Islet of Langerhans (tissue), 1 donor: ENCODE measurements around the gene ZNF879.
A peak's percentile ranks its signal among the peaks of the same experiment; 100 is the strongest.

Experiments
- FAIRE-seq: peaks from one replicate; lab custom pipeline; 2011; peaks lifted over from hg19 to GRCh38; lab: Jason Lieb, UNC

ZNF879 gene

GRCh38 chr5:179023528-179024189, at the start of gene ZNF879:
ZNF879 (plus strand) TSS chr5:179023804; CDS start chr5:179025005, 1,201 bp downstream.
- FAIRE-seq, result peak; percentile 91

- no peak for FAIRE-seq
These were observed 42.2 kb upstream of the ZNF879 start for GRCh38 chr5:178981381-178981780.

DNA sequence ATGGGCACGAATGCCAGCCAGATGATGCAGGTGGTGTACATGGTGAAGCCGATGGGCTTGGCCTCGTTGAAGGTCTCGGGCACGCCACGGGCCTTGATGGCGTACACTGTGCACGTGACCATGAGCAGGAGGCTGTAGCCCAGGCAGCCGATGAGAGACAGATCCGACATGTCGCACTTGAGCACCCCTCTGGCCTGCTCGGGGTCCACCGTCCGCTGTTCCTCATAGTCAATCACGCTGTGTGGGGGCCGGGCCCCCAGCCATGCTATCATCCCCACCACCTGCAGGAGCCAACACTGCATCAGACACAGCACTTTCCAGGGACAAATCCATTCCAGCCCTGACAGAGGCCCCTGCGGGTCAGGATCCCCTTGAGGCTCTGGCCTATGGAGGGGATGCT, 40.7 kb upstream of the ZNF879 start:
- FAIRE-seq, result no peak

DNA sequence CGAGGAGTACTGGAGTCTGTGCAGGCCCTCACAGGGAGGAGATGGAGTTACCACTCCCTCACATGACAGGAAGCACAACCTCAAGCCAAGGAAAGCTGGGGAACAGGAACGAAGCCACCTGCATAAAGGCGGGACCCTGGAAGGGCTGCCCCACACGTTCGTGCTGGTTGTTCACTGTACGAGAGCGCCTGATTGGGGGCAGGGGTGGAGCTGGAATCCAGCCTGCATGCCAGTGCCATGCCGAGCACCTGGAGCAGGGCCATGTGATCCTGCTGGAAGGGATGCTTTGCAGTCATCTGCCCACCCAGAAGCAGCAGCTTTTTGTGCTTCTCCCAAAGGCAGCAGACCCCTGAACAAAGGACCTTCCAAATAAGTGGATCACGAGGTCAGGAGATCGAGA, 39.9 kb upstream of the ZNF879 start:
- no peak for FAIRE-seq

DNA sequence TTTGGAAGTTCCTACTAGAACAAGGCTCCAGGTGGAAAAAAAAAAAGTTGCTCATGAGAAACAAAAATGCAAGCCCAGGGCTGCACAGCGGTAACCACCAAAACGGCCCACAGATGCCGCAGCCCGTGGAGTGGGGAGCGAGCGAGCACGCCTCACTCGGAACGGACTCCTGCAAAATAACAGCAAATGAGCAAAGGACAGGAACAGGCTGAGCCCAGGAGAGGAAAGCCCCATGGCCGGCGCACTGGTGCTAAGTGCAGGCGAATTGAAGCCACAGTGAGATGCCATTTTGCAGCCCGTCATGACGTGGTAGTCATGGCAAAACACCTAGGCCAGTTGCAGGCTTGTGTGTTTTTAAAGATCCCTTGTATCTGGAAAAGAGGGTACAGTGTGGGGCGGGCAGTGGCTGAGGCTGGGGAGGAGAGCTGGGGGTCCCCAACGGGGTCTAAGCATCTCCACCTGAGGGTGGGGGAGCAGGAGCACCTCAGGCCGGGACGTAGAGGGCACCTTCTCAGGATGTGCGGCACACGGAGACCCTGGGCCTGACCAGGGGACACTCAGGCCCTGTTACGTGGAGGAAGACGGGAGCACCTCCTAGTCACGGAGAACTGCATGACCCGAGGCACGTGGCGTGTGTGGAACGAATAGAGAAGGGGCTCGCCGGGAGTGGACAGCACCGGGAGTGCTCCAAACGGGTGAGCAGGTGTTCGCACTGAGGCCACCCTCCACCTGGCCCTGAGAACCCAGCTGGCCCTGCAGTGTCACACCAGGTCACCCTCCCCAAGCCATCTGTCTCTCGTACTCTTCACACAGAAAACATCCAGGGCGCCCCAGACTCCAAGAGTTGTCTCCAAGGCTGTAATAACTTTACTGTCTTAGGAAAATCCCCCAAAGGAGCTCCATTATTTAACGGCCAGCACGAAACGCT, 39.2 kb upstream of the ZNF879 start:
- FAIRE-seq, result no peak

DNA sequence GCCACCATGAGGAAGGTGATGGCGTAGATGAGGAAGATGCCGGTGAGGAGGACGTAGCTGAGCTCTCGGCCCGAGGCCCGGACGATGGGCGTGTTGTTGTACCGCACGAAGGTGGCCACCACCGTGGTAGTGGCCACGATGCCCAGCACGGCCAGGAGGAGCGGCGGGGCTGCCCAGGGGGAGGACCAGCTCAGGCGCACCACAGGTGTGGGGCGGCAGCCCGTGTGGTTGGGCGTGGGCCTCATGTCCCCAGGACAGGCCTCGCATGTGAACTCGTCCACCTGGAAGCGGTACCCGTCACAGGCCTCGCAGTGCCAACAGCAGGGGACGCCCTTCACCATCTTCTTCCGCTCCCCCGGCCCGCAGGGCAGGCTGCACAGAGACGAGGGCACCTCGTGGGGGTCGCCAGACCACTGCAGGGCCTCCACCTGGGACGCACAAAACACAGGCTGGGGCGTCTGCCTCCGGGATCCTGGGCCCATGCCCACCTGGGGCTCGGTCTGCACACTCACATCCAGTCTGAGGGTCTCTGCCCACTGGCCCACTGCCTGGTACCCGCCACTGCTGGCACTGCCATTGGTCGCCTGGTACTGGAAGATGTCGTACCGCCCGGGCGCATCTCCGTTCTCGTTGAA, 37.2 kb upstream of the ZNF879 start:
- no peak for FAIRE-seq

GRCh38 chr5:178988436-178989220, 35.0 kb upstream of the ZNF879 start:
- FAIRE-seq, result no peak

- no peak for FAIRE-seq
These were observed 34.3 kb upstream of the ZNF879 start for GRCh38 chr5:178989311-178989710.

GRCh38 chr5:178990491-178990890, 33.1 kb upstream of the ZNF879 start:
- FAIRE-seq, result no peak

- no peak for FAIRE-seq
These were observed 32.1 kb upstream of the ZNF879 start for GRCh38 chr5:178991190-178992145.

DNA sequence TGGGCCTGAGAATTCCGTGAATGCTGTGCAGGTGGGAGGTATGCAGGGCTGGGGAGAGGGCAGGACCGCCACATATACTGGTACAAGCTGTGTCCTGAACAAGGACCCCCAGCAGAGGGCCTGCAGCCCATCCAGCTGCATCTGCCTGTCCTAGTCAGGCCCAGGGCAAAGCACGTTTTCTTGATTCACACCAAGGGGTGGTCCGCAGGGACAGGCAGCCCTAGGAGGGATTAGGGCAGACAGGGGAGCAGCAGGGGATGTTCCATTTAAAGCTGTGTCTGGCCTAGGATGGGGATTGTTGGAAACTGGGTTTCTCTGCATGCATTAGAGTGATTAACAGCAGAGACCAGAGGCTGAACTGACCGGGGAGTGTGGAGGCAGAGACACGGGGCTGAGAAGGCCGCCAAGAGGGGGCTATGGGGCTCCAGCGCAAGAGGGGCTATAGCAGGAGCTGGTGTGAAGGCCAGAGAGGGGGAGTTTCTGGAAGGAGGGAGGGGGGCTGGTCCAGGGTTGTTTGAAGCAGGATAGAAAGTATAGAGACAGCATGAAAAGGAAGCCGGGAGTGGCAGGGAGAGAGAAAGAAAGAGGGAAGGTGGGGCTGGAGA, 31.2 kb upstream of the ZNF879 start:
- no peak for FAIRE-seq

GRCh38 chr5:178993236-178993765, 30.3 kb upstream of the ZNF879 start:
- FAIRE-seq, result no peak

DNA sequence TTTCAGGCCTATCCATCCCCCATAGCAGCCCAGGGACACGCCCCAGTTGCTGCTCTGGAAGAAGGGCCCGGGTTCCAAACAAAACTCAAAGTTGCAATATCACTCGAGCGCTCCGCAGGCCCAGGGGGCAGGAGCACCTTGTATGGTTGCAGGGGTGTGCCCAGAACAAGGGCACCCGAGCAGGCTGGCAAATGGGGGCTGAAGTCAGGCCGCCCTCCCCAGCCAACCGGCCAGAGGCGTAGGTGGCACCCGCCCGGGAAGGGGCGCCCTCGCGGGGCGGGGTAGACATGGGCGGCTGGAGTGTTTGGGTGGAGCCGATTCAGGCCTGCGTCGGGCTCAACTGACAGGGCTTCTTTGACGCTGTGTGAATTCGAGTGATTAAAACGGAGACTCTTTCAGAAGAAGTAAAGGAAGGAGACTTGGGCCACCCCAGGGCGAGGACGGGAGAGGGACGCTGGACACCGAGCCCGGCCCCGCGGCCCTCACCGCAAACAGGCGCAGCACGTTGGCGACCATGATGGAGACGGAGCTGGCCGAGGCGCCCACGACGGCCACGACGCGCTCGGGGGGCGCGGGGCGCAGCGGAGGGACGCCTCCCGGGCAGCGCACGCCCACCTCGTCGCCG, 29.5 kb upstream of the ZNF879 start:
- no peak for FAIRE-seq

DNA sequence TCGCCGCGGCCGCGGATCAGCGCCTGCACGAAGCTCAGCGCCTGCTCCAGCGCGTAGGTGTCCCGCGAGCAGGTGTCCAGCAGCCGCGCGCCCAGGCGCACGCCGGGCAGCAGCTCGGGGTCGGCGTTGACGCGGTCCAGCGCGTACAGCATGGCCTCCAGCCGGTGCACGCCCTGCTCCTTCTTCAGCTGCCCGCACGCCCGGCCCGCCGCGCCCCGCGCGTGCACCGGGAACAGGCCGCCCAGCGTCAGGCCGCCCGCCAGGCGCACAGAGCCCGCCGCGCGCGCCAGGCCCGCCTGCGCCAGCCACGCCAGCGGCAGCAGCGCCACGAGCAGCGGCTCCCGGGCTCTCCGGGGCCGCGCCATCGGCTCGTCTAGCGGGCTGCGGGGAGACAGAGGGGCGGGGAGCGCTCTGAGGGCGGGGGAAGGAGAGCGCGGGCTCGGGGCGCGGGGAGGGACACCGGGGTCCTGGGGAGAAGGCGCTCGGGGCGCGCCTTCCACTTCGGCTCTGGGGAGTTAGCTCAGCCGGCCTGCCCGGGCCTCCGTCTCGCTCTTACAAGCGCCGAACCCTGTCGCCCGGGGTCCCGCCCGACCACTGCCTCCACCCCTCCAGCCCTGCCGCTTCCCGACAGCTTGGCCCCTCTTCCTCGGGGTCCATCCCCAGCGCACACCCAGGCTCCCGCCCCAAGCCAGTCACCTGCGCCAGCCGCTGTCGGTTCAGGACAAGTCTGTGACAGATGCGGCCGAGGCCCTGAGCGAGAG, 28.8 kb upstream of the ZNF879 start, which contains the start of gene GRM6:
TSS of gene GRM6 (minus strand) at position 741 of the 761 bp plus-strand sequence. CDS start at position 365, 376 bp downstream.
- no peak for FAIRE-seq

DNA sequence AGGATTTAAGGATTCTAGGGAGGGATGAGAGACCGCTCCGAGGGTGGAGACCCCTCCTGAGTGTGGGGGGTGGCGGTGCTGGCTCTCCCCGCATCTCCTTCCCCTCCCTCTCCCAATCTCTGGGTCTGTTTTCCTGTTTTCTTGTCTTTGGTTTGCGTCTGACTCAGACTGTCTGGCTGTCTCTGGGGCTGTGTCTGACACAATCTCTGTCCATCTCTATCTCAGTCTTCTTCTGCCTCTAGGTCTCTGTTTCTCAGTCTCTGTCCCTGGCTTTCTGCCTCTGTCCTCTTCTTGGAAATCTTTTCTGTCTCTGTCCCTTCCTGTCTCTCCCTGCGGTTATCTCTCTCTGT, 28.3 kb upstream of the ZNF879 start:
- no peak for FAIRE-seq

GRCh38 chr5:178996156-178996555, 27.4 kb upstream of the ZNF879 start:
- FAIRE-seq, result no peak

GRCh38 chr5:178997191-178997590, 26.4 kb upstream of the ZNF879 start:
- no peak for FAIRE-seq

DNA sequence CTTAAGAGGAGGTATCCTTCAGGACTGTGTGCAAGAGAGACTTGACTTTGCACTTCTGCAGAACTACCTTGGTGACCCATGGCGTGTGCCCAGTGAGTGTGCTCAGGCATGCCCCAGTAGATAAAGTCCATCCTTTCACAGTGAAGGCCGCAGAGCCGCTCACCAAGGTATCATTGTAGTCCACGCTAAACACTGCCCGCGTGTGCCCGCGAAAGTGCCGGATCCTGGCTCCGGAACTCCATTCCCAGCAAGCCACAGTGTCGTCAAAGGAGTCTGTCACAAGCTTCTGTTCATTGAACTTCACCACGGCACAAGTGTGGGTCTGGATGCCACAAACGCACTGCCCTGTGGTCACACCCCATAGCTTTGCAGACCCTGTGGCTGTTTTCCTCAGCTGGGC, 25.2 kb upstream of the ZNF879 start:
- FAIRE-seq, result no peak

- FAIRE-seq, result no peak
These were observed 17.0 kb upstream of the ZNF879 start for GRCh38 chr5:179006564-179006963.
